GM18526 (cell line): ENCODE measurements around the gene VWCE.

Experiments used
- POLR2A ChIP-seq: IDR thresholded peaks from 3 replicates; pipeline ENCODE4 v1.6.1; 2011; ENCODE audit not compliant: insufficient read length; ENCODE audit errors: extremely low read depth

VWCE gene, protein sequence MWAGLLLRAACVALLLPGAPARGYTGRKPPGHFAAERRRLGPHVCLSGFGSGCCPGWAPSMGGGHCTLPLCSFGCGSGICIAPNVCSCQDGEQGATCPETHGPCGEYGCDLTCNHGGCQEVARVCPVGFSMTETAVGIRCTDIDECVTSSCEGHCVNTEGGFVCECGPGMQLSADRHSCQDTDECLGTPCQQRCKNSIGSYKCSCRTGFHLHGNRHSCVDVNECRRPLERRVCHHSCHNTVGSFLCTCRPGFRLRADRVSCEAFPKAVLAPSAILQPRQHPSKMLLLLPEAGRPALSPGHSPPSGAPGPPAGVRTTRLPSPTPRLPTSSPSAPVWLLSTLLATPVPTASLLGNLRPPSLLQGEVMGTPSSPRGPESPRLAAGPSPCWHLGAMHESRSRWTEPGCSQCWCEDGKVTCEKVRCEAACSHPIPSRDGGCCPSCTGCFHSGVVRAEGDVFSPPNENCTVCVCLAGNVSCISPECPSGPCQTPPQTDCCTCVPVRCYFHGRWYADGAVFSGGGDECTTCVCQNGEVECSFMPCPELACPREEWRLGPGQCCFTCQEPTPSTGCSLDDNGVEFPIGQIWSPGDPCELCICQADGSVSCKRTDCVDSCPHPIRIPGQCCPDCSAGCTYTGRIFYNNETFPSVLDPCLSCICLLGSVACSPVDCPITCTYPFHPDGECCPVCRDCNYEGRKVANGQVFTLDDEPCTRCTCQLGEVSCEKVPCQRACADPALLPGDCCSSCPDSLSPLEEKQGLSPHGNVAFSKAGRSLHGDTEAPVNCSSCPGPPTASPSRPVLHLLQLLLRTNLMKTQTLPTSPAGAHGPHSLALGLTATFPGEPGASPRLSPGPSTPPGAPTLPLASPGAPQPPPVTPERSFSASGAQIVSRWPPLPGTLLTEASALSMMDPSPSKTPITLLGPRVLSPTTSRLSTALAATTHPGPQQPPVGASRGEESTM

DNA sequence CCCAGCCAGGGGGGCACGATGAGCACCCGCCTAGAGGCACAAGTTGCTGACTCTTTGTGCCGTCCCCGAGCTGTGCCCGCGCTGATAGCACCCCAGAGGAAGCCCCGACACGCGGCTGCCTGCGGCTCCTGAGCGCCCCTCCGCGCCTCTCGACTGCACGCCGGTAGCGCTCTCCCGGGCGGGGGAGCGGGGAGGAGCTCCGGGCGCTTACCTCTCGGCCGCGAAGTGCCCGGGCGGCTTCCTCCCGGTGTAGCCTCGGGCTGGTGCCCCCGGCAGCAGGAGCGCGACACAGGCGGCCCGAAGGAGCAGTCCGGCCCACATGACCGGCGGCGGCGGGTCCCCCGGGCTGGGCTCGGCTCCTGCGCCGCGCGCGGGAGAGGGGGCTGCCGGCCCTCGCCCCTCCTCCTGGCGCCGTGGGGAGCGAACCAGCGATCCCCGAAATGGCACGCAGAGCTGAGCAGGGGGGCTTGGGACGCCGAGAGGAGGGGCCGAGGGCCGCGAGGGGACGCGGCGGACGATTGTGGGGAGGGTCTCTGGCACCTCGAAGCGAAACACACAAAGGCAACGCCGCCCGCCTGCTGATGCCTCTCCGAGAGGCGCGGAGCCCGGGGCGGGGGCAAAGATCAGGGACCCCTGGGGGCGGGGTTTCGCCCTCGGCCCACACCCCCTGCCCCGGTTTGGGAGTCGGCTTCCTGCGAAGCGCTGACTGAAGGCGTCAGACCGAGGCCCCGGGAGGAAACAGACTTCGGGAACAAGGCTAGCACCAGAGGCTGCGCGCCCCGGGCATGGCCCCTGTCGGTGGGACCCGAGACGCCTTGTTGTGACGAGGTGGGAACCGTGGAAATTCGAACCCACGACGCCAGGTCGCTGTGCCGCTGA is at the start of gene VWCE:
Gene VWCE (minus strand): TSS at position 600 of the 879 bp plus-strand sequence. CDS start 279 bp downstream, at position 321.
- TF ChIP-seq POLR2A, result peak; percentile 51

DNA sequence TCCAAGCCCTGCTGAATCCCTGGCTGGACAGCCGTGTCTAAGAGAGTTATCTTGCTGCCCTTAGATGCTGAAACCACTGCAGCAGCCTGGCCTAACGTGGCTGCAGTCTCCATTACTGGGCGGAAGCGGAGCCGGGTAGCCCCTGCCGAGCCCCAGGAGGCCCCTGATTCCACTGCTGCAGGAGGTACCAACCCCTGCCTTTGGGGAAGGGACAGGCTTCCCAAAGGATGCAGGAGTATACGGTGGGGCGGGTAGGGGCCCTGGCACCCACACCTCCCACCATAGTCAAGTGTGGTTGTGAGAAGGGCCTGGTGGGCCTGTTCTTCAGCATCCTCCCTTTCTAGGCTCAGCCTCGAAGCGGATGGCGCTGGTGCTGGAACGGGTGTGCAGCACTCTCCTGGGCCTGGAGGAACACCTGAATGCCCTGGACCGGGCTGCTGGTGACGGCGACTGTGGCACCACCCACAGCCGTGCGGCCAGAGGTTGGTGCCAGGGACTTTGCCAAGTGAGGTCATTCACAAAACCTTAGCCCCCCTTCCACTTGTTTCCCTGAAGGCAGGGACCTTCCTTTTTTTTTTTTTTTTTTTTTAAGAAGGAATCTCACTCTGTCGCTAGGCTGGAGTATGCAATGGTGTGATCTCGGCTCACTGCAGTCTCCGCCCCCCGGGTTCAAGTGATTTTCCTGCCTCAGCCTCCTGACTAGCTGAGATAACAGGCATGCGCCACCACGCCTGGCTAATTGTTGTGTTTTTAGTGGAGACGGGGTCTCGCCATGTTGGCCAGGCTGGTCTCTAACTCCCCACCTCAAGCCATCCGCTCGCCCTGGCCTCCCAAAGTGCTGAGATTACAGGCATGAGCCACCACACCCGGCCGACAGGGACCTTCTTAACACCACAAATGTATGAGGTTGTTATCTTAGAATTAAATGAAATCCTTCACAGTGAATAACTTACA is 49.0 kb upstream of the VWCE start:
- TF ChIP-seq POLR2A, result no peak

DNA sequence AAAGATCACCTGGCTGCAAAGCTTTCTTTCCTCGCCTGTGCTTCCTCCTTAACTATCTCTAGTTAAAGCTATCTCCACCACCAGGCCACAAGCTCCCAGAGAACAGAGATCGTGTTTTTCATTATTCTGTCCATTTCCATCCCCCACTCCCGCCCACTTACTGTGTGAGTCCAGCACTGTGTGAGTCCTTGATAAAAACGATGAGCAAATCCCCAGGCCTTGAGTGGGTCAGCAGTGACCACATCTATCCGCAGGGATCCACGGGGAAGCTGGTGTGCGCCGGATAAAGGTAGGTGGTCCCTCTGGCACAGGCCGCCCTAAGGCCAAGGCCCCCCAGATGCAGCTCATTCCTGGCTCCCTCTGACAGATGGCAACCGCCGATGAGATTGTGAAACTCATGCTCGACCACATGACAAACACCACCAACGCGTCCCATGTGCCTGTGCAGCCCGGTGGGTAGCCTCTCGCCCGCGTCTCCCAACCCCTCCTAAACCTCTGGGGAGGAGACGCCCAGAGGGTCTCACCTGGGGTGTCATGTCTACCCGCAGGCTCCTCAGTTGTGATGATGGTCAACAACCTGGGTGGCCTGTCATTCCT is 47.2 kb upstream of the VWCE start:
- no peak for TF ChIP-seq POLR2A

DNA sequence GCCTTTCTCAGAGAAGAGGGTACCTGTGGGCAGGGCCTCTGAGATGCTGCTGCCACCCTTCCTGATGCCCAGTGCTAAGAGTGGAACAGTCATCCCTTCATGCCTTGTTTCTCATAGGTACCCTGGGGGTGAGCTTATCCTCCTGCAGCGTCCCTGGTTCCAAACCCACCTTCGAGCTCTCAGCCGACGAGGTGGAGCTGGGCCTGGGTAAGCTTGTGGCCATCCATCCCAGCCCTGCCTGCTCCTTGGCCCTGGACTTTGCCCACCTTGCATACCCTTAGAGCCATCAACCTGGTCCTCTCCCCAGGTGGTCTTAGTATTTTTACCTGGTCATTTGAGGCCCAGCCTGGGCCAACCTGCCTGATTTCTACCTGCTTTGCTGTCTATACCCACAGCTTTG is 46.6 kb upstream of the VWCE start:
- TF ChIP-seq POLR2A, result no peak

DNA sequence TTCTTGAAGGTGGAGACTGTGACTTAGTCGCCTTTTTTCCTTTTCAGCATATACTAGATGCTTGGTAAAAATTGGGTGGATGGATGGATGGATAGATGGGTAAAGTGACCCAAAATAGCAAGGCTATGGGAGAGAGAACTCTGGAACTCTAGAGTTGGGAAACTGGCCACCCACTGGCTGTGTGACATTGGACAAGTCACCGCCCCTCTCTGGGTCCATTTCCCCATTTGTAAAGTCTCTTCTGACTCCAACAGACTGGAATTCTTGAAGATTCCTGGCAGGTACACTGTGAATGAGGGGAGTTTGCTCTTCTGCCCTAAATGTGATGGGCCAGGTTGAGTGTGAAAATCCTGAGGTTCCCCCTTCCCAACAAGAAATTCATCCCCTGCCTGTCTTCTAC is 45.9 kb upstream of the VWCE start:
- TF ChIP-seq POLR2A, result no peak

DNA sequence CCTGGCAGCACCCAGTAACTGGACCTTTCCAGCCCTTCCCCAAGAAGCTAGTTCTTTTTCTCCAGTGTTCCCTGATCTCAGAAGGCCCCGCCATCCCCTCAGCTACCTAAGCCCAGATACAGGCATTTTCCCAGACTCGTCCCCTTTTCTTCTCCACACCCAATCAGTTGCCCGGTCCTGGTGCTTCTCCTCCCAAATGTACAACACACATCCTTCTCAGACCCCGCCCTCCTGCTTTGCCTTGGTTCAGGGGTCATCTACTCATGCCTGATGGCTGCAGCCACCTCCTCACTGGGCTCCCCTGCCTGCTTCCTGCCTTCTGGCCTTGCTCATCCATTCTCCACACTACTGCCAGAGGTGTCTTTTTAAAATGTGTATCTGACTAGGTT is 44.4 kb upstream of the VWCE start:
- no peak for TF ChIP-seq POLR2A

DNA sequence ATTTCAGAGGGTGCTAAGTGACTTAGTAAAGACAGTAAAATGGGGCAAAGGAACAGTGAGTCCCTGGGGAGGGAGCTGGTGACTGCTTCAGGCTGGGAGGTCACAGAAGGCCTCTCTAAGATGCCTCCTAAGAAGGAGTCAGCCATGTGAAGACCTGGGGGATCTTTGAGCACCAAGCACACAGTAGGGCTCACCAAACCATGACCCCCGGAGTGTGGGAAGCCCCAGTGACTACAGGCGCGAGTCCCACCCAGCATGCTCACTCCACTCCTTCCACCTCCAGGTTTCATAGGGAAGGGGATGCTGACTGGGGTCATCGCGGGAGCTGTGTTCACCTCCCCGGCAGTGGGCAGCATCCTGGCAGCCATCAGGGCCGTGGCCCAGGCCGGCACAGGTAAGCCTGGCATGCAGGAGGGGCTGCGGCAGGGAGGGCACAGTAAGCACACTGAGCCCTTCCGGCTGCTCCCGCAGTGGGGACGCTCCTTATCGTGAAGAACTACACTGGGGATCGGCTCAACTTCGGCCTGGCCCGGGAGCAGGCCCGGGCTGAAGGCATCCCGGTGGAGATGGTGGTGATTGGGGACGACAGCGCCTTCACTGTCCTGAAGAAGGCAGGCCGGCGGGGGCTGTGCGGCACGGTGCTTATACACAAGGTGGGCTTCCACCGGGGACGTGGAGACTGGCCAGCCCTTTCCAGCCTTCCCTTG is 43.8 kb upstream of the VWCE start:
- no peak for TF ChIP-seq POLR2A

DNA sequence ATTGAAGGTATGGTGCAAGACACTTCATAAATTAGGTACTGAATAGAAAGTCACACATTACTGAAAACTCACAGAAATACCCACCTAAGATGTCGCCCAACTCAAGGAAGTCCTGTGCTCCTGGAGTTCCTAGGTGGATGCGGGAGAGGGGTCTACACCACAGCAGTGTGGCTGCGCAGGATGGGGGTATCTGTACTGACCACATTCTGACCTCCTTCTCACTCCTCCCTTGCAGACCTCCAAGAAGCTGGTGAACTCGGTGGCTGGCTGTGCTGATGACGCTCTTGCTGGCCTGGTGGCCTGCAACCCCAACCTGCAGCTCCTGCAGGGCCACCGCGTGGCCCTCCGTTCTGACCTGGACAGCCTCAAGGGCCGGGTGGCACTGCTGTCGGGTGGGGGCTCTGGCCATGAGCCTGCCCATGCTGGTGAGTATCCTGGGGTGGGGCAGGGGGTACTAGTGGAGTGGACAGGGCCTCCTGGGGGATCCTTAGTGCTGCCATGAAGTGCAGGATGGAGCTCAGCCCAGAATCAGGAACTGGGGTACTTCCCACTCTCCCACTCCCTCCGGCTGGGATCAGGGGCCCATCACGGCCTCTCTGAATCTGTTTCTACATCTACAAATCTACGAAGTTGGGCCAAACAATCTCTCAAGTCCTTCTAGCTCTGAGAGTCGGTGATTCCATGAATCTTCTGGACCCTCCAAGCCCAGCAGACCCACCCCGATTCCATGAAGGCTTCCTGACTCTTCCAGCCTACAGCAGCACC is 42.8 kb upstream of the VWCE start:
- TF ChIP-seq POLR2A, result no peak

DNA sequence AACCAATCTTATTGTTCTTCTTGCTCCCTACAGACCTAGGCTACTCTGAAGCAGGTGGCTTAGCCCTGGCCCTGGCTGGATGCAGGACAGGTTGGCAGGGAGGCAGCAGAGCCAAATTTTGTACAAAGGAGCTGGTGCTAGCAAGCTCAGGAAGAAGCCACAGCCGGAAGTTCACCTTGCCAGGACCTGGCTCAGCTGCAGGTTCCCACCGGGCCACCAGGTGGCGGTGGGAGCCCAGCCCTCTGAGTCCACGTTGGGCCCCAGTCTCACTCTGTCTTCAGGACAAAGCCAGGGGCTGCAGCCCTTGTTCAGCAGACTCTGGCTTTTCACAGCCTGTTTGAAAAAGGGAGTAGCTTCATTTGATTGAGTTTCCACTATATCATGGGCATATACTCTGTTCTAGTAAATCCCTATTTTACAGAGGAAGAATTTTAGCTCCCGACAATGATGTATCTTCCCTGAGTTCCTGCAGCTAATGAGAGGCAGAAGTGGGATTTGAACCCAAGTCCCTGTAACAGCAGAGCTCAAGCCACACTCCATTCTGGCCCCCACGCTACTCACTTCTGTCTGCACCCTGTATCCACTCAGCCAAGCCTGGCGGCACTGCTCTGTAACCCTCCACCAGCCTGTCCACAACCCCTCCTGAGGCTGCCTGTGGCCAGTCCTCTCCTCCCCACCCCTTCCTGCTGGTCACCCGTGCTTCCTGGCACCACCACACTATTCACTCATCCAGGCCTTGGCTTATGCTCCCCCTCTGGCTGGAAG is 41.2 kb upstream of the VWCE start:
- TF ChIP-seq POLR2A, result no peak

DNA sequence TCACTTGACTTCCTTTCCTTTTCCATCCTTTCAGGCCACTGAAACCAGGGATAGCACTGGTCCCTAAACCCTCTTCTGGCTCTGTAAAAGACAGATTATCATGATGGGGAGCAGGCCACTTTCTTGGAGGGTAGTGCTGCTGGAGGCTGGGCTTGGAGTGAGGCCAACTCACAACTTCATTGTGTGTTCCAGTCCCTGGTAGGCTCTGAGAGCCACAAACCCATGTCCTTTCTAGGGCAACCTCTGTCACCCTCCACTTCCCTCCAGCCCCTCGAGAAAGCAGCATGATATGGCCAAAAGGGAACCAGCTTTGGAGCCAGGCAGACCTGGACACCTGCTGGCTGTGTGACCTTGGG is 40.2 kb upstream of the VWCE start:
- no peak for TF ChIP-seq POLR2A

DNA sequence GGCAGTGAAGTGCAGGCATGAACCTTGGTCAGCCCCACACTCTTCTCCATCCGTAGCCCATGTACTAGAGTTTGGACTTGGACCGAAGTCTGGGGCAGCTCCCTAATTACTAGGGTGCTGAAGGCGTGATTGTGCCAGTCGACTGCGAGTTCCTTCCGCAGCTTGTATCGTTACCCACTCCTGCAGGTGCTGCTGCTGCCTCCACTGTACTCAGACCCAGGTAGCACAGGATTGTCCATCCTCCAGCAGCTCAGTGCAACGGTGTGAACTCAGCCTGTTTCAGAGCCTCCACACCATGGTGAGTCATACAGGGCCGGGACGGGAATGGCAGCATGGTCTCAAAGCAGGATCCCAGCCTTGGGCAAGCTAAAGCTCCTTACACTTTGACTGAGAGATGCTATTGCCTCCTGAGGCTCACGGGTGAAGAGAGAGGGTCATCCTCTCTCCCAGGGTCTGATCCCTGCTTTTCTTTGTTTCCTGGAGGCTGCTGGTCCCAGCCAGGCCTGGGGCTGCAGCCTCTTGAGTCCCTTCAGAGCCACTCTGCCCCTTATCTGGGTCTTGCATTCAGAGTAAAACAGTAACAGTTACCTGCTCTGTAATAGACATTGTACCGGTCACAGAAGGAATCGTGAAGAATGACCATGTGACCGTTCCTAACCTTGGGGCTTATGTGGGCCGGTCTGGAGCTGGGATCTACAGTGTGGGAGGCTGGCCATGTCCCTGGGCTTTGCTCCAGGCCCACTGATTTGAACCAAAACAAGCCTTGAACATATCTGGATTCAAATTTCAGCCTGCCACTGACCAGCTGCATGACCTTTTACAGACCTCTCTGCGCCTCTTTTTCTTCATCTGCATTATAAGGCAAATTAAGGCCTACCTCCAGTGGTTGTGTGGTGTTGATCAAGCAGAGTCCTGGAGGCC is 39.6 kb upstream of the VWCE start:
- no peak for TF ChIP-seq POLR2A
